Fibroblast of the aortic adventitia (primary cell): Measurements from ENCODE around the gene EPB41L4A. TPM values are rescaled to one million over a fixed set of nuclear protein-coding genes. Genes with fewer than 3 reads are reported as not detected.
"Not testable (repeated sequence)": the region's sequence is repeated elsewhere in the genome, so short reads cannot be mapped to it uniquely, and the experiment has no call there.

Experiments
- DNase-seq: peaks from one replicate; pipeline ENCODE4 v3.0.0-alpha.2; 2010; ENCODE audit warnings: low read depth
- H3K4me3 ChIP-seq: 2 replicates; pipeline ENCODE4 v1.5.1; 2011; ENCODE audit warnings: low read depth, mild to moderate bottlenecking, control low read depth, low read length, moderate library complexity
- CTCF ChIP-seq: IDR thresholded peaks from 2 replicates; pipeline ENCODE4 v1.5.1; 2011; ENCODE audit warnings: mild to moderate bottlenecking, low read length, control low read depth, inconsistent platforms; ENCODE audit not compliant: insufficient read depth
- total RNA-seq: library from RNA; depleted of rRNA; stranded (reverse); fragments of >200 nt; gene quantifications from 2 replicates; pipeline ENCODE4 v1.2.3, GENCODE V29; 2012; ENCODE audit warnings: low replicate concordance

The EPB41L4A gene
- total RNA-seq, 1 donor, result 0.54 TPM

- H3K4me3 ChIP-seq, result no peak overlapping the region
- no peak for TF ChIP-seq CTCF
- no peak for DNase-seq
Observed at GRCh38 chr5:112226215-112226614, 192.9 kb downstream of the EPB41L4A start.

- not testable (repeated sequence) for H3K4me3 ChIP-seq, DNase-seq
Observed at GRCh38 chr5:112222997-112223396, 196.1 kb downstream of the EPB41L4A start.

DNA sequence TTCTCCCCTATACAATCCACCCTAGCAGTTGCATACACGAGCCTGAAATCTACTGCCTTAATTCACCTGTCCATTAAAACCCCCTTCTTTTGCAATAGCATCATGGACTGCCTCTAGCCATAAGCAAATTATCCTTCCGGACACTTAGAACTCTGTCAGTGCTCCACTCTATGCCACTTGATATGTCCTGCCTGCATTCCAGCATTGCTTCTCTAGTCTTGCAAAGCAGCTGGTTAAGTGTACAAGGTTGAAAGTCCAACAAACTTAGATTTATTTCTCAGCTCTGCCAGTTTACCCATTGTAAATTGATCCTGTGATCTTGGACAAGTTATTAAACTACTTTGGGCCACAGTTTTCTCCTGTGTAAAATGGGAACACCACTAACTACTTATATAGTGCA lies 197.9 kb downstream of the EPB41L4A start:
- no peak overlapping the region for H3K4me3 ChIP-seq
- no peak for TF ChIP-seq CTCF
- no peak for DNase-seq

- H3K4me3 ChIP-seq, result no peak overlapping the region
- no peak for TF ChIP-seq CTCF
- no peak for DNase-seq
Observed at GRCh38 chr5:112219000-112219399, 200.1 kb downstream of the EPB41L4A start.

DNA sequence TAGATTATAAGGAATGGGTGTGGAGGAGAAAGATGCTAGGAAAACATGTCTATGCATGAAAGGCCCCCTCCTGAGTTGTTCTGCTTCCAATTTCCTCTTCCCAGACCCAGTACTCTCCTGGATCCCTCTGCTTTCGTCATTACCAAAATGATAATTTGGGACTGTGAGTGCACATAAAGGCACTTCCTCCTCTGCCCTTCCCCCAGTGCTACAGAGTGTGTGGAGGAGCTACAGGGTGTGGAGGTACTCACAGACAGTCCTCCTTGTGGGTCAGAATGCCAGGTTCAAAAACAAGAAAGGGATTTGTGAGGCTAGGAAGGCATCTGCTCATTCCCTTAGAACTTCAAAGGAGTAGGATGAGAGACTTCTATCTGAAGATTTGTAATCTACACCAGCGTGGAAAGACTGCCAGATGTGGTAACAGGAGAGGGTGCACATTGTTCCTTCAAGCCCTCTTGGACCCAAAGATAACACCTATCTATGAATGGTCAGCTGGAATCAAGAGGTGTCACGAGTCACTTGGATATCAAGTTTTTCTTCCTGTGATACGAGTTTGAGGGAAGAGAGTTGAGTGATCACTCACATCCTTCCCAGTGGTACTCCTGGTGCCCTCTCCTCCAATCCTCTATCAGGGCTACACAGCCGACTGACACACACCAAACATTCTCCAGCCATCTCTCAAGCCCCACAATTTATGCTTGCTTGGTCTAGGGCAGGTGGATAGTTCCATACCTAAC lies 201.1 kb downstream of the EPB41L4A start:
- no peak for DNase-seq
- TF ChIP-seq CTCF, result no peak
- no peak overlapping the region for H3K4me3 ChIP-seq

DNA sequence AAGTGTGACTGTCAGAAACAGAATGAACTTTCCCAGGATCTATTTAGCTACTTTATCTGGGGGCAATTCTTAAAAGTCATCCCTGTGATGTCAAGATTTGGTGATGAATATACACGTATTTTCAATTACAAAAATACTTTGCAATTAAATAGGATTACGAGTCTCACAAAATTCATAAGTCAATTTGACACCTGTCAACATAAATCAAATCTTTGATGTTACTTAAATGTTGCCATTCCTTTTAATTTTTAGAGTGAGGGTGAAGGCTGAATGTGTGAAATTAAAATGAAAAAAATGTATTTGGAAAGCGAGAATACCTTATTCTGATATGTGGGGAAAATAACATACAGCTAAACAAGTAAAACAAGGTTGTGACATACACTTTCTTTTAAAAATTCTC lies 202.9 kb downstream of the EPB41L4A start:
- DNase-seq, result no peak
- TF ChIP-seq CTCF, result no peak
- no peak overlapping the region for H3K4me3 ChIP-seq

DNA sequence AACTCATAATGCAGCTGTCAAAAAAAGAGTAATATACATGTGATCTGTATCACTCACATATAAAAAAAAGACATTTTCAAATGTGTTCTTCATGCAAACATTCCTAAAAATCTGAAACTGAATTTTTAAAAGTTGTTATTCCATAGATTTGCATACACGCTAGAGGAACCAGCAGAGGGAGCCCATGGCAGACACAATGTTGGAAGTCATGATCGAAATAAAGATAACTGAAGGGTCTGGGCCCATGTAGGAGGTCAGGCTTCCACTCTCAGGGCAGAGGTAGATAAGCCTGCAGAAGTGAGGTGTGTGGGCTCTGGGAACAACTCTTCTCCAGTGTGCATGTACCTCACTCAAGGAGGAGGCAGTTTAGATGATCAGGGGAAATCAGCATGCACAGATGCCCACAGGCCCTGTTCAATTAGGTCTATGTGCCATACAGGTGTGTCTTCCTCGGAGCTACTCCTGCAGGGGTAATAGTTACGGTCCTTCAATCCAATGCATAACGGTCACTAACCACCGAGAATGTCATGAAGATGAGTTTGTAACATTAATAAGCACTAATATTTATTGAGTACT lies 208.6 kb downstream of the EPB41L4A start:
- peak; percentile 66 for TF ChIP-seq CTCF
- H3K4me3 ChIP-seq, result no peak overlapping the region
- DNase-seq, result peak; percentile 44
